Esophagus squamous epithelium (tissue), 4 donors: ENCODE data around the gene PGBD5.

Experiments
- POLR2A ChIP-seq, 4 donors: fragments of 450-650 bp; IDR thresholded peaks; one replicate each; pipeline ENCODE4 v1.6.1; 2017; ENCODE audit warnings: antibody characterized with exemption in 4 of 4, mild to moderate bottlenecking in 4 of 4, moderate library complexity in 3 of 4
- TF ChIP-seq, protein P1 (sequence below), 6 experiments: fragments of 450-650 bp in 4 of 6; fragments of 200-600 bp in 2 of 6; sonication (generic) in 2 of 6; IDR thresholded peaks; one replicate each; pipeline ENCODE4 v1.5.1; 2016 to 2019; ENCODE audit warnings: antibody characterized with exemption in 6 of 6, mild to moderate bottlenecking in 4 of 6, moderate library complexity in 4 of 6

DNA sequence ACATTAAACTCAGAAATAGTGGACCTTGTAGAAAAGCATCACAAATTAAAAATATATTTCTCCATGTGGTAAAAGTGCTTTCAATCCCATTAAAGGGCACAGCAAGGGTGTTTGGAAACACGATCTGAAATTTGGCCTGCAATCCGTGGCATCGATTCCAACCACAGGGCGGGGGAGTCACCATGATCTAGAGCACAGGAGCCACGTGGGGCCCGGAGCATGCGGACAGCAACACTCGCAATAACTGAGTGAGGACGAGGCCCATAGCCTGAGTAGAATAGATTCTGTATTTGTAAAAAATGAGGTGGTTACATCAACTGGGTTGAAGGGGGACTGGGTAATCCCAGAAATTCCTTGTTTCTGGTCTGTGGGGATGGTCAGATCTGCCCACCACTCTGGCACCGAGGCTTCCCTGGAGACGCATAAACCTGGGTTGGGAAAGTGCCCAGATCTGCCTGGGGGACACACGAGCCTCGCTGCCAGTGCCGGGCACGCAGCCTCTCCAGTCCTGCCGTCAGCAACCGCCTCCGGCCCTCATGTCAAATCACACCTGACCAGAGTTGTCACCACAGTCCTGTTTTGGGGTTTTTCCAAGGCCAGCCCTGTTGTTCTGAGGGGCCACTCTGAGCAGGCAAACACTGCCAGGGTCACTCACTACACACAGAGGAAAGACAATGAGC is 104.3 kb downstream of the PGBD5 start:
- TF ChIP-seq, protein P1, sequence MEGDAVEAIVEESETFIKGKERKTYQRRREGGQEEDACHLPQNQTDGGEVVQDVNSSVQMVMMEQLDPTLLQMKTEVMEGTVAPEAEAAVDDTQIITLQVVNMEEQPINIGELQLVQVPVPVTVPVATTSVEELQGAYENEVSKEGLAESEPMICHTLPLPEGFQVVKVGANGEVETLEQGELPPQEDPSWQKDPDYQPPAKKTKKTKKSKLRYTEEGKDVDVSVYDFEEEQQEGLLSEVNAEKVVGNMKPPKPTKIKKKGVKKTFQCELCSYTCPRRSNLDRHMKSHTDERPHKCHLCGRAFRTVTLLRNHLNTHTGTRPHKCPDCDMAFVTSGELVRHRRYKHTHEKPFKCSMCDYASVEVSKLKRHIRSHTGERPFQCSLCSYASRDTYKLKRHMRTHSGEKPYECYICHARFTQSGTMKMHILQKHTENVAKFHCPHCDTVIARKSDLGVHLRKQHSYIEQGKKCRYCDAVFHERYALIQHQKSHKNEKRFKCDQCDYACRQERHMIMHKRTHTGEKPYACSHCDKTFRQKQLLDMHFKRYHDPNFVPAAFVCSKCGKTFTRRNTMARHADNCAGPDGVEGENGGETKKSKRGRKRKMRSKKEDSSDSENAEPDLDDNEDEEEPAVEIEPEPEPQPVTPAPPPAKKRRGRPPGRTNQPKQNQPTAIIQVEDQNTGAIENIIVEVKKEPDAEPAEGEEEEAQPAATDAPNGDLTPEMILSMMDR (IDR thresholded peaks at IDR 0.05) = no peak
- TF ChIP-seq POLR2A (IDR thresholded peaks at IDR 0.05) = no peak
